Bronchial epithelial cell (primary cell): ENCODE measurements around the gene RBMS1. TPM values are rescaled to one million over a fixed set of nuclear protein-coding genes. Genes with fewer than 3 reads are reported as not detected.

Experiments
- DNase-seq: peaks from one replicate; pipeline ENCODE4 v3.0.0-alpha.2; 2010; ENCODE audit warnings: low read depth
- FAIRE-seq: peaks from 2 replicates; lab custom pipeline; 2011; peaks lifted over from hg19 to GRCh38; lab: Jason Lieb, UNC
- H3K27me3 ChIP-seq: 2 replicates; pipeline ENCODE4 v1.5.1; 2011; ENCODE audit warnings: low read length; ENCODE audit not compliant: control insufficient read depth, insufficient read depth
- H3K36me3 ChIP-seq: 2 replicates; pipeline ENCODE4 v1.5.1; 2011; ENCODE audit warnings: low read length; ENCODE audit not compliant: control insufficient read depth, insufficient read depth
- H3K4me3 ChIP-seq: 2 replicates; pipeline ENCODE4 v1.5.1; 2011; ENCODE audit warnings: mild to moderate bottlenecking, low read depth, low read length, control low read depth
- total RNA-seq: library from RNA; depleted of rRNA; stranded (reverse); fragments of >200 nt; gene quantifications from 2 replicates; pipeline ENCODE4 v1.2.1, GENCODE V29; 2014
- TF ChIP-seq, protein P1 (sequence below): IDR thresholded peaks from 2 replicates; pipeline ENCODE4 v1.5.1; 2011; ENCODE audit warnings: mild to moderate bottlenecking, moderate library complexity, low read length, control low read depth, inconsistent platforms; ENCODE audit not compliant: insufficient read depth, severe bottlenecking

The RBMS1 gene
- total RNA-seq, 1 donor from 2014 or later = 30.0 TPM

DNA sequence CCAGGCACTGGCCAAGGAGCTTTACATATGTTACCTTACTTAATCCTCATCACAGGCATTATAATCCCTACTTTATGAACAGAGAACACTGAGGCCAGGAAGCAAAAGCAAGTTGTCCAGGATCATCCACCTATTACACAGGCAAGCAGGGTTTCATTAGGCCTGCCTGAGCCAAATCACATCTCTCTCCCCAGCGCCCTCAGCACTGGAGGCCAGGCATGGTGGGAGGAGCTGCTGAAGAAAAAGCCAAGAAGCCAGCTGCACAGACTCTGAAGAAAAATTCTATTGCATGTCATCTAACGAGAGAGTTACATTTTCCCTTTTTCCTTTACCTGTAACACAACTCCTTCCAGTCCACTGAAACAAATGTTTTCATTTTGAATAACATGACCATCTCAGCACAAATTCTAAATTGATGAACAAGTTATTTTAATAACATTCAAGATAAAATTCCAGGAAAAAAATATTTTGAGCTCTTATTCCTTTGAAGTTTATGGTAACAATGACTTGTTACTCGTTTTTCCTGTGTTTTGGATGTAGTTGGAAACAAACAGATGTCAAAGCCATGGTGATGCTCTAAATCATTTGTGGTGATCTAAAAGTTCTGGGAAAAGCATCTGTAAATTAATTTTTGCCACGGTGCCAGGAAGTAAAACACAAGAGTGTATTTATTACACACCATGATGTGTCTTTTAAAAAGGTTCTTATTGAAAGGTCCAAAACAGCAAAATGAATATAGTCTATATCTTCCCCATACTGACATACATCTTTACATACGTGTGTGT is 154.5 kb downstream of the RBMS1 start:
- Histone ChIP-seq H3K27me3 (no peaks in the 10 kb centered on the region), H3K36me3 (no peaks in the 10 kb centered on the region), H3K4me3 (no peak overlapping the region)
- TF ChIP-seq, protein P1, sequence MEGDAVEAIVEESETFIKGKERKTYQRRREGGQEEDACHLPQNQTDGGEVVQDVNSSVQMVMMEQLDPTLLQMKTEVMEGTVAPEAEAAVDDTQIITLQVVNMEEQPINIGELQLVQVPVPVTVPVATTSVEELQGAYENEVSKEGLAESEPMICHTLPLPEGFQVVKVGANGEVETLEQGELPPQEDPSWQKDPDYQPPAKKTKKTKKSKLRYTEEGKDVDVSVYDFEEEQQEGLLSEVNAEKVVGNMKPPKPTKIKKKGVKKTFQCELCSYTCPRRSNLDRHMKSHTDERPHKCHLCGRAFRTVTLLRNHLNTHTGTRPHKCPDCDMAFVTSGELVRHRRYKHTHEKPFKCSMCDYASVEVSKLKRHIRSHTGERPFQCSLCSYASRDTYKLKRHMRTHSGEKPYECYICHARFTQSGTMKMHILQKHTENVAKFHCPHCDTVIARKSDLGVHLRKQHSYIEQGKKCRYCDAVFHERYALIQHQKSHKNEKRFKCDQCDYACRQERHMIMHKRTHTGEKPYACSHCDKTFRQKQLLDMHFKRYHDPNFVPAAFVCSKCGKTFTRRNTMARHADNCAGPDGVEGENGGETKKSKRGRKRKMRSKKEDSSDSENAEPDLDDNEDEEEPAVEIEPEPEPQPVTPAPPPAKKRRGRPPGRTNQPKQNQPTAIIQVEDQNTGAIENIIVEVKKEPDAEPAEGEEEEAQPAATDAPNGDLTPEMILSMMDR = no peak
- DNase-seq (no peak), FAIRE-seq (no peak)

- FAIRE-seq (no peak), DNase-seq (no peak)
- no peaks in the 10 kb centered on the region for H3K27me3 ChIP-seq
- no peaks in the 10 kb centered on the region for H3K36me3 ChIP-seq
- H3K4me3 ChIP-seq = no peak overlapping the region
- TF ChIP-seq, protein P1 = no peak
Measured at GRCh38 chr2:160337728-160338127, 155.9 kb downstream of the RBMS1 start.

- Histone ChIP-seq H3K36me3 (no peaks in the 10 kb centered on the region), H3K4me3 (no peak overlapping the region), H3K27me3 (no peaks in the 10 kb centered on the region)
- FAIRE-seq (no peak), DNase-seq (no peak)
- TF ChIP-seq, protein P1 = no peak
Measured at GRCh38 chr2:160336635-160337034, 157.0 kb downstream of the RBMS1 start.

- no peak for FAIRE-seq
- H3K4me3 ChIP-seq = no peak overlapping the region
- H3K36me3 ChIP-seq = no peaks in the 10 kb centered on the region
- TF ChIP-seq, protein P1 = no peak
- H3K27me3 ChIP-seq = no peaks in the 10 kb centered on the region
- DNase-seq = no peak
Measured at GRCh38 chr2:160336105-160336504, 157.5 kb downstream of the RBMS1 start.

- Histone ChIP-seq H3K27me3 (no peaks in the 10 kb centered on the region), H3K4me3 (no peak overlapping the region), H3K36me3 (no peaks in the 10 kb centered on the region)
- no peak for DNase-seq
- FAIRE-seq = no peak
- TF ChIP-seq, protein P1 = no peak
Measured at GRCh38 chr2:160335441-160335840, 158.2 kb downstream of the RBMS1 start.
